Activated CD4-positive, alpha-beta T cell treated with anti-CD3 and anti-CD28 coated beads for 48 hours (primary cell): ENCODE measurements around the gene PASK.
"Not testable (repeated sequence)": the region's sequence is repeated elsewhere in the genome, so short reads cannot be mapped to it uniquely, and the experiment has no call there.

ENCODE experiments used
- DNase-seq: peaks from one replicate; pipeline ENCODE4 v3.0.0-alpha.2; 2020

PASK gene

DNA sequence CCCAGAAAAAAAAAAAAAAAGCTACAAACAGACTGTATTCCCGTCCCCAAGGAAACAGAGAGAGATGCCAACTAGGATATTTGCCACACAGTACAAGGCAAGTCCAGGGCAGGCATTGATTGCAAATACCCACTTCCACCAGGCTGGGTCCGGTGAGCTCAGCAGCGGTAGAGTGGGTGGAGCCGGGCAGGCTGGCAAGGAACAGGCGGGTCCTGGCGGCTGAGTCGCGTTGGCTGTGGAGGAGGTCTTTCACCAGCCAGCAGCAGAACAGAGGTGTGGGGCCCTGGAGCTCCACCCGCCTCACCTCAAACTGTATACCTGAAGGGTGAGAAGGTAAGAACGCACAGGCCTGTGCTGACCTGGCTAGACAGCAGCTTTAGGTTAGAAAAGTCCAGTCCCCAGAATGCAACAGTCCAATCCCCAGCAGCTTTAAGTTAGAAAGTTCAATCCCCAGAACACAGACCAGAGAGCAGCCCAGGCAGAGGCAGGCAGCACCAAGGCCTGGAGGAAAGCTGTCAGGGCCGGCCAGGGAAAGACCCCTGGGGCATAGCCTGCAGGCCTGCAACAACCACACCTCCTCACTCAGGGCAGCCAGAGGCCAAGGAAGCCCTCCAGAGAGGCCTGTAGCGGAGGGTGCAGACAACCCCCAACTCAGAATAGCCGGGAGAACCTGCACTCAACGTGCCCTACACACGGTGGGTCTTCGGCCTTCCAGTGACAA is 25.3 kb downstream of the PASK start:
- DNase-seq, result peak; percentile 54

DNA sequence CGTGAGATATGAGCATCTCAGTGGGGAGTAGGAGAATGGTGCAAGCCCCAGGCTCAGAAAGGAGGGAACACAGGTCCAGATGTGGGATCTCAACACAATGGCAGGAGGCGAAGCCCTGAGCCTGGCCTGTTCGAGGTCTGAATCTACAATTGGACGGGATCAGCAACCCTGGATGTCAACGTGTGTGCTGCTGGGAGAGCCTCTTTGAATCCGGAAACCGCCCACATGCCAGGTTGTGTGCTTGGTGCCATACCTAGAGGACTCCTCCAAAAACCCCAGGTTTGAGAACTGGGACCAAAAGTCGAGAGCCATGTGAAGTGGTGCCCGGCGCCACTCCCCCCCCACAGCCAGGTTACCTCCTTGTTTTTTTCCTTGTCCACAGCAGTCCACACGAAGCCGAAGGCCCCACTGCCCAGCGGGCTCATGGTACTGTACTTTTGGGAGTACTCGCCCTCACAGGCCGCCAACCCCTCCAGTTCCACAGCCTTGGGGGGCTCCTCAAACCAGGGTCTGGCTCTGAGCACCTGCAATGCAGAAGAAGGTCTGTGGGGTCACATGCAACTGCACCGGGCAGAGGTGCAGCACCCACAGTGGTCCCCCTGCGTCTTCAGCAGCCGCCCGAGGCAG is 26.8 kb downstream of the PASK start:
- DNase-seq, result no peak

DNA sequence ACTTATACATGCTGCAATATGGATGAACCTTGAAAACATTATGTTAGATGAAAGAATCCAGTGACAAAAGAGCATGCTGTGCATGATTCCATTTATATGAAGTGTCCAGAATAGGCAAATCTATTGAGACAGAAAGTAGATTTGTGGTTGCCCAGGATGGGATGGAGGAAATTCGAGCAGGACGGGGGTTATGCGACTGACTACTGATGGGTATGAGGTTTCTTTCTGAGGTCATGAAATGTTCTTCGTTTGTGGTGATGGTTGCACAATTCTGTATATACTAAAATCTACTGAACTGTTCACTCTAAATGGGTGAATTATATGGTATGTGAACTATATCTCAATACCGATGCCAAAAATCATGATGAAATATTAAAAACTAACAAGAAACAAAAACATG is 28.3 kb downstream of the PASK start:
- DNase-seq, result no peak

DNA sequence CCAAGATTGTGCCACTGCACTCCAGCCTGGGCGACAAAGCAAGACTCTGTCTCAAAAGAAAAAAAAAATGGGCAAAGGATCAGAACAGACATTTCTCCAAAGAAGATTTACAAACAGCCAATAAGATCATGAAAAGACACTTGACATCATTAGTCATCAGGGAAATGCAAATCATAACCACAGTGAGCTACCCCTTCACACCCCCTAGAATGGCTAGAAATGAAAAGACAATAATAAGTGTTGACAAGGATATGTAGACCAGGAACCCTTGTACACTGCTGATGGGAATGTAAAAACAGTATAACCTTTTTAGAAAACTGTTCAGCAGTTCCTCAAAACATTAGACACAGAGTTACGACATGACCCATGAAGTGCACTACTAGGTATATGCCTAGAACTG is 28.8 kb downstream of the PASK start:
- no peak for DNase-seq

DNA sequence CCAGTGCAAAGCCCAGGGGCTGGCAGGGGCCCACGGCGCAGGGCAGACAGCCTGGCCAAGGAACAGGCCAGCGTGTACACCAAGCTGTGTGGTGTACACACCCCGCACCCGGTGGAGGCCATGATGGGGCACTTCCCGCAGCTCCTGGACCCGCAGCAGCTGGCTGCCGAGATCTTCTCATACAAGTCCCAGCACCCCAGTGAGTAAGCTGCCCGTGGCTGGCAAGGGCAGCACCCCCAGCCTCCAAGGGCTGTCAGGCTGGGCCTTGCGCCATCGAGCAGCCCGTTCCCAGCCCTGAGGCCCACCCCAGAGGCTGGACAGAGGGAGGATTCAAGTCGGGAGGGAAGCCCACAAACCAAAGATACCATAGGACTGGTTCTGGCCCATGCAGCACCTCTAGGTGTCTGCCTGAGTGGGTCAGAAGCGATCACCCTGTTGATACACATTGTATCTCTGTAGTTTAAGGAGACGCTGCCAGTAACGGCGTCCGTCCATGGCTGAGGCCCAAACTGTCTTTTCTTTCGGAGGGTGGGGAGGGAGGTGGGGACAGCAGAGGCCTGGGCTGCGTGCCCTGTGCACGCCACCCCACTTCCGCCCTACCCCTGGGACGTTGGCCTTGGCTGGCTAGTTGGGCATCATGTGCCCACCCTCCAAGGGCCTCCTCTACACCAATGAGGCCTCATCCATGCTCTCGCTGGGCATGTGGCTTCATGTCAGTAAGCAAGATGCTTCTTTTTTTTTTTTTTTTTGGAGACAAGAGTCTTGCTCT is 30.4 kb downstream of the PASK start:
- no peak for DNase-seq

DNA sequence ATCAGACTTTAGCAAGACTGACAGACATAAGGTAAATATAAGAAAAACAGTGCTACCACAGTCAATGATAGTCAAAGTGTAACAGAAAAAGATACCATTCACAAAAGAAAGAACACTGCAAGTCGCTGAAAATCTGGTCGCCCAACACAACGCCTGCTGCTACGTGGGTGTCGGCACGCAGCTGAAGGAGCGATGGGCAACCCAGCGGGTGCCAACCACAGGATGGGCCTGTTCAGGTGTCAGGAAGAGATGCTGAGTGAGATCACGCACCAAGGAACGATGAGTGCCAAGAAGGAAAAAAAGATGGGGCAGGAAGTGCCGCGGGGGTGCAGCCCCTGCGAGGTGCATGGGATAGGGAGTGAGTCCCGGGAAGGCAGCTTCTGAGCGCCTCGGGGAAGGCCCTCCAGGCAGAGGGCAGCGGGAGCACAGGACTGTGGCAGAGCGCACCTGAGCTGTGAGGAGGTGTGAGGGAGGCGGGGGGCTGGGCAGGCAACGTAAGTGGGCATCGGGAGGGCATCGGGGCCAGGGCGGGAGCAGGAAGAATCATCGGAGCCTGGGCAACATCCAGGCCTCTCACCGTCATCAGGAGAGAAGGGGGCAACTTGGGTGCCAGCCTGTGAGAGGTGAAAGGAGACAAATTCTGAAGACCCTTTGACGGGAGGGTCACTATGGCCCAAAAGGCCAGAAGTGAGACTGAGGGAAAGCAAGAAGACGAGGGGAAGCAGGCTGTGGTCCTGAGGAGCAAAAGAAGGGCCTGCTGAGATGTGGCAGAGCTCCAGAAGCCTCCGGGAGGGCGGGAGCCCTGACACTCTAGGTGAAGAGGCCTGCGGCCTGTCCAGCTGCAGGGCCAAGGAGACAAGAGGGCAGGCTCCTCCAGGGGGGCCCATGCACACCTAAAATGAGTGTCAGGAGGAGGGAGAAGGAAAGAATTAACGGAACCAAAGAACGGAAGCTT is 32.4 kb downstream of the PASK start:
- no peak for DNase-seq

DNA sequence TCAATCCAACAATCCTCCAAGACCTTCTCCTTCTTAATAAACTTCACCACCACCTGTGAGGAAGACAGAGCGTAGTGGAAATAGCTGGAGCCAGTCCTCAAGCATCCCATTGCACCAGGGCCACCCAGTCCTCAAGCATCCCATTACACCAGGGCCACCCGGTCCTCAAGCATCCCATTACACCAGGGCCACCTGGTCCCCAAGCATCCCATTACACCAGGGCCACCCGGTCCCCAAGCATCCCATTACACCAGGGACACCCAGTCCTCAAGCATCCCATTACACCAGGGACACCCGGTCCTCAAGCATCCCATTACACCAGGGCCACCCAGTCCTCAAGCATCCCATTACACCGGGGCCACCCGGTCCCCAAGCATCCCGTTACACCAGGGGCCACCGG is 33.9 kb downstream of the PASK start:
- DNase-seq, result no peak

DNA sequence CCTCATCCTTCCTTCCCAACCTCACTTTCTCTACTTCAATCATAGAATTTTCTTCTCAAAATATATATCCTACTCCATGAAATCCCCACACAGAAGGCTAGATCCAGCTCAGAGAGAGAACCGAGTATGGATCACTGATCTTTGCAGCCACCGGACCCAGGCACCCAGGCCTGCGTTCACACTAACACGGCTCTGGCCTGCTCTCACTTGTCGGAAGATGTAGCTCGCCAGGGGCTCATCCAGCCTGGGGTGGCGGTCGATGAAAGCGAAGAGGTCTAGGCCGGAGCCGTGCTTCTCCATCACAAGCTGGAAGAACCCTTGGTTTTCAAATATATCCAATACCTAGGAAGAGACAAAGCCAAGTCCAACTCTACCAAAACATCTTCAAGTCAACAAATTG is 34.4 kb downstream of the PASK start:
- no peak for DNase-seq

DNA sequence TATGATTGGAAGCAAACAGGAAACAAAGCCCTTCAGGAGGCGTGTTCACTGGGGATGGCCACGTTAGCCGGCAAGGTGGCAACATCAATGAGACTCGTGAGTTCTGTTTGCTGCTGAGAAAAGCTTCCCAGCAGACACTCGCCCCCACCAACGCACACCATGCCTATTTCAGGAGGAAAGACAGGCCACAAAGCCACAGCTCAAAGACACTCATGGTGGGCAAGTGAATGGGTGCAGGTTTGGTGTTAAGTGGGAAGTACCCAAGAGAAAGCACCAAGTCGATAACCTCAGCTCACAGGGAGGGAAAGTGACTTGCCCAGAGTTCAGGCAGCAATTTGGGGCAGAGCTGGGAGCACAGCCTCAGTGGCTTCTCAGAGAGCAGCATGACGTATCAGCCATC is 36.7 kb downstream of the PASK start:
- peak; percentile 60 for DNase-seq

DNA sequence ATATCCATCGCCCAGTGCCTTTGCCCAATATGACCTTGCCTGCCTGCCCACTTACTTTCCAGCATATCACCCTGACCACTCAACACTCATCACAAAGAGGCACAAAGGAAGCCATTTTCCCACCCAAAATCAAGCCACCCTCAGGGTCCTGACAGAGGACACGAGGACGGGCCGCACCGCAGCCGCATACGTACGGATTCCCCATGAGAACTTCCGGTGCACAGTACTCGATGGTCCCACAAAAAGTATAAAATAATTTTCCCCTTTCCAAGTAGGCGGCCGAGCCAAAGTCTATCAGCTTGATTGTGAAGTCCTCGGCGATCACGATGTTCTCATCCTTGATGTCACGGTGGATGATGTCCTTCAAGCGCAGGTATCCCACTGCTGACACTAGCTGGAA is 37.2 kb downstream of the PASK start:
- DNase-seq, result no peak

DNA sequence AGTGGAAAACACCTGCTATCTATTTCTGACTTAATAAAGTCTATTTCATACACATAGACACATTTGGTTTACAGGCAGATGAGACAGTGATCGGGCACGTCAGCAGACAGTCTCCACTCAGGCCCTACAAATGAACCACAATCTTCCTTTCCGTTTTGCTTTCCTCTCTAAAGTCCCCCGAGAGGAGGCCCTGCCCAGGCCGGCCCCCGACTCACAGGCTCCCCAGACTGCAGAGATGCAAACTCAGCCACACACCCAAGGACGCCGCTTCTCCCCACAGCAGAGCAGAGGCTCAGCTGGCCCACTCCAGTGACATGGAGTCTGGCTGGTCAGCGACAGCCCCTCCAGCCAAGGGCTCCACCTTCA is 37.8 kb downstream of the PASK start:
- no peak for DNase-seq

DNA sequence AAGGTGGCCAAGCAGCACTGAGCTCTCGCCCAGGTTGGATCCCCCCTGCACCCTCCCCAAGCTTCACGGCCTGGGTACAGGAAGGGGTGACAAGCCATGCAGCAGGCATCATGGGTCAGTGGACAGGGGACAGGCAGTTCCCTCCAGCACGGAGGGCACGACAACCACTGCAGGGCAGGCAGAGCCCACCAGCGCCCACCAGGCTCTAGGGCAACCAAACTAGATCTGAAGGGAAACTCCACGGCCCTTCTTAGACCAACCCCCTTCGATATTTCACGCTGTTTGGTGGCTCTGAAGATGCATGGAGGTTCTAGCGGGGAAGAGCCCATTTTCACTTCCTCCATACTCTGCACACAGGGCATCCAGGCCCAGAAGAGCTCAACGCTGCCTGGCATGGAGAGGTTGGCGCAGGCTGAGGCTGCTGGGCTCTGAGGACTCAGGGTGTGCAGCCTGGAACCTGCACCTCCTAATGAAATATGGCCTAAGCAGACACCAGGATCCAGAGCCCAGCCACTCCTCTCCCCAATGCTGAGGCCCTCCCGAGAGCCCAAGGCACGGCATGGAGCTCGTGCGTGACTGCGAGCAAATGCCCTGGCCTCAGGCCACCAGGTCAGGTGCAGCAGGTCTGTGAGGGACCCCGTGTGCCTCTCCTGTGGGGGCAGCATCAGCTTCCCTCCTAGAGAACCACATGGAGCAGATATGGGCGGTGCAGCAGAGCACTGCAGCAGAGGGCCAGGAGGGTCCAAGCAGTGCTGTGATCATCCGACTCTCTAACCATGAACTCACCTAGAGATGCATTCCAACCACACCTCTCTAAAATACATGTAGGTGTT is 38.4 kb downstream of the PASK start:
- no peak for DNase-seq

DNA sequence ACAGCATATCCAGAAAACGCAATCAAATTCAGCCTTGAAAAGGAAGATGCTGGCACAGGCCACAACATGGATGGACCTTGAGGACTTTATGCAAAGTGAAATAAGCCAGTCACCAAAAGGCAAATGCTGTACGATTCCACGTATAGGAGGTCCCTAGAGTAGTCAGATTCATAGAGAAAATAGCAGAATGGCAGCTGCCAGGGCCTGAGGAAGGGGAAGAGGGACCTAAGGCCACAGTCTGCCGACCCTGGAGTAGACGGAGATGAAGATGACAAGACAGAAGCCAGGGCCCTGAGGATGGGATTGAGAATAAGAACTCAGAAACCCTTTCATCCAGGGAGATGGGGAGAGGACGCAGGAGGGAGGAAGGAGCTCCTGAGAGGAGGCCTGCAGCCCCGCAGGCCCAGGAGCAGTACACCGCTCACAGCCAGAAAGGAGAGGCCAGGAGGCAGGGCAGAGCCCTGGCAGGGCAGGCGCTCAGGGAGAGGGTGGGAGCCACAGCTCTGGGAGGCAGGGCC is 39.1 kb downstream of the PASK start:
- no peak for DNase-seq

DNA sequence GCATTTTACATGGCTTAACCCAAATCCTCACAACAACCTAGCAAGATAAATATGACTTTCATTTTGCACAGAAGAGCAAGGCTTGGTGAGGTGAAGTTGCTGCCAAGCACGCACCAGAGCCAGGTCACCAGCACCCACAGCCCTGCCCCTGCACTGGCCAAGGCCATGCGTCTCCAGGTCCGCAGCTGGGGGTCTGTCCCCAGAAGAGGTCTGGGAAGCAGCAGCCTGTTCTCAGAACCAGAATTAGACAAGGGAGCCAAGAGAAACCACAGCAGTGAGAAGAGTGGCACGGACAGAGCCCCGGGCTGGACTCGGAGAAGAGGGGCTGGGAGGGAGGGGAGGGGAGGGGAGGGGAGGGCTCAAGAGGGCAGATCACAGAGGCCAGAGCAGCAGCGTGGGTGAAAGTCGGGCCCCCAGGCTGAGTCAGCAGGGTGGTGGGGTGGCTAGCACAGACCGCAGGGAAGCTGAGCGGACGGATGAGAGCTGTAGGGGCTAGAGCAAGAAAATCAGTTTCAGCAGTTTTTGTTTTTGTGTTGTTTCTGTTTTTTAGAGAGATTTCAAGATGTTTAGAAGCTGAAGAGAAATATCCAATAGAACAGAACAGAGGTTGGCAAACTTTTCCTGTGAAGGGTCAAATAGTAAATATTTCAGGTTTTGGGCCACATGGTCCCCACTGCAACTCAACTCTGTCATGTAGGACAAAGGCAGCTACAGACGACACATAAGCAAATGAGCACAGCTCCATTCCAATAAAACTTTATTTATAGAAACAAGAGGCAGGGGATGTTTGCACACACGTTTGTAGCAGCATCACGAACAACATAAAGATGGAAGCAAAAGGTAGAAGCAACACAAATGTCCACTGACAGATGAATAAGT is 39.8 kb downstream of the PASK start:
- no peak for DNase-seq

DNA sequence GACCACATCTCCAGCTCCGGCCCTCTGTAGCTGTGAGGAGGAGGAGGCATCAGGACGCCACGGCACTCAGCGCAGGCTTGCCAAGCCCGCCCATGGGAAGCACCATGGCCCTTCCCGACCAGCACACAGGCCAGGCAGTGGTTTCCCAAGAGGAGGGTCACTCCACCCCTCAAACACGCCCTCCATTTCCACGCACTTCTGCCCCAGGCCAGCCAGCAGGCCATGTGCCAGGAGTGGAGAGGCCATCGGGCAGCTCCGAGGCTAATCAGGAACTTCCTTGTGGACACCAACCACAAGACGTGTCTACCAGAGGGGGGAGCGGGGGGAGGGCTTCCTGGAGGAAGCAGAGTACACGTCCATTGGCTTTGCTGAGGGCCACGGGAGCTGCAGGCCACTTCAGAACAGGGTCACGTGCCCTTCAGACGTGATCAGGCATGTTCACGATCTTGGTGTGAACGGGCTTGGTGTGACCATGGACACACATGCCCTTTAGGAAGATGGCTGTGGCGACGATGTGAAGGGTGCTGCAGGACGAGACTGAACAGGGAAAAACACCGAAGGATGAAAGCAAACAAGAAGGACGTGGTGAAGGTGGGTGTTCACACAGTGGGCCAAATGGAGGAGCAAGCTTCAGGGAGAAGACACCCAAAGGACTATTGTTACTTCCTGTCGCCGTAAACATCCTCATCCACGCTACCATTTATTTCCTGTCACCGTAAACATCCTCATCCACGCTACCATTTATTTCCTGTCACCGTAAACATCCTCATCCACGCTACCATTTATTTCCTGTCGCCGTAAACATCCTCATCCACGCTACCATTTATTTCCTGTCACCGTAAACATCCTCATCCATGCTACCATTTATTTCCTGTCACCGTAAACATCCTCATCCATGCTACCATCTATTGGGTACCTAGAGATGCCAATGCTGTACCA is 40.7 kb downstream of the PASK start:
- no peak for DNase-seq

DNA sequence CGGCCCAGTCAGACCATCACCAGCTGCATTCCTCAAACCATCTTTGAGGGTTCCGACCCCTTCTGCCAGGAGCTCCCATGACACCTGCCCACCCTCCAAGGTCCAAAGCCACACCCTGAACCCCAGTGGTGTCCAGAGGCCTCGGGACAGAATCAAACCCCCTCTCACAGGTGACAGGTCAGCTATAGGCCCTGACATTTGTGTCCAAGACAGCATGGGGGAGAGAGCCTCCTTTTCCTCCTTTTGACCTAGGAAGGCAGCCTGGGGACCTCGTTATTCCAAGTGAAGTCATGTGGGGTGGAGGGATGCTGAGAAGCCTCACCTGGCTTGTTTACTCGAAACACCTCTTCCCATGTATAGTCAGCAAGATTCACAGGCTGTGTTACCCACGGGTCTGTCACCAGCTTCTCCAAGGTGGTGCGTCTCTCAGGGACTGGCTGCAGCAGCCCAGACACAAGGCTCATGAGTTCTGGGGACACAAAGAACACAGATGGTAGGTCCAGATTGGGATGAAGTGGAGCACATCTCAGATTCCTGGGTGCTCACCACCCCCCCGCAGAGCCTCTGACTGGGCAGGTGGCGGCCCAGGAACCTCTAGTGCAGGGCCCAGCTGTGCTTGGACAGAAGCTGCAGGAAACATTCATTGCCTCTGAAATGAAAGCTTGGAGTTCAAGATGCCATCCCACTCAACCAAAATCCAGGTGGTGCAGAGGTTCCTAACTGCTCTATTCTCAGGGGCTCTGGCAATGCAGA is 42.1 kb downstream of the PASK start:
- DNase-seq, result no peak

DNA sequence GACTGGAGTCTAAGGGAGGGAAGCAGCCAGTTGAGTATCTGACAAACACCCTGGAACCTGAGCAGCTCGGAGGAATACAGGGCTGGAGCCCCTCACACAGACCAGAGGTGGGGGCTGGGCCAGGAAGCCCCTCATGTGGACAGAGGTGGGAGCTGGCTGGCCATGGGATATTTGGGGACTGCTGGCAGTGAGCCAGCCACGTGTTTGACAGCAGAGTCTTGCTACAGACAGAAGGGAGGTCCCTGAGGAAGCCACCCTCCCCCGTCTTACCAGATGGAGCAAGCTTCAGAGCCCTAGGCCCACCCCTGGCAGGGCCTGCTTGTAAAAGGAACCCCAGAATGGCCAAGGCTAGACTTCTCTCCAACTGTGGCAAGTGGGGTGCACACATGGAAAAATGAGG is 43.6 kb downstream of the PASK start:
- DNase-seq, result no peak

DNA sequence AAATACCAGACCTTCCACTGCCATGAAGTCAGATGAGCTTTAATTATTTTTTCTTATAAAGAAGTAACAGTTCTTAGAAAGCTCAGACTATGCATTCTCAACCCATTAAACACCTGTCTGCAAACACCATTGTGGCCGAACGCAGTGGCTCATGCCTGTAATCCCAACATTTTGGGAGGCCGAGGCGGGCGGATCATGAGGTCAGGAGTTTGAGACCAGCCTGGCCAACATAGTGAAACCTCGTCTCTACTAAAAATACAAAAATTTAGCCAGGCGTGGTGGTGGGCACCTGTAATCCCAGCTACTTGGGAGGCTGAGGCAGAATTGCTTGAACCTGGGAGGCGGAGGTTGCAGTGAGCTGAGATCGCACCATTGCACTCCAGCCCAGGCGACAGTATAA is 44.7 kb downstream of the PASK start:
- DNase-seq, result not testable (repeated sequence)

DNA sequence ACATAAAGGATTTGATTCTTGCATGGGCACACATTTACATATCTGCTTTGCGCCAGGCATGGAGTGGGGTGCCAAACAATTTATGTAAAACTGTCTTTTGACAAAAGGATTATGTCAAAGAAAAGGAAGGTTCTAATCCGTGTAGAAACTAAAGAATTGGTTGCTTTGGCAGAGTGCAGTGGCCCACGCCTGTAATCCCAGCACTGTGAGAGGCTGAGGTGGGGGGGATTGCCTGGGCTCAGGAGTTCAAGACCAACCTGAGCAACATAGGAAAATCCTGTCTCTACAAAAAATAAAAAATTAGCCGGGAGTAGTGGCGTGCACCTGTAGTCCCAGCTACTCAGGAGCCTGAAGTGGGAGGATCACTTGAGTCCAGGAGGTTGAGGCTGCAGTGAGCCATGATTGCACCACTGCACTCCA is 46.1 kb downstream of the PASK start:
- DNase-seq, result no peak
